Erythroblast (primary cell): Measurements from ENCODE around the gene SRGAP2C.
"Not testable (repeated sequence)": the region's sequence is repeated elsewhere in the genome, so short reads cannot be mapped to it uniquely, and the experiment has no call there.

Source experiments
- GATA1 ChIP-seq: IDR thresholded peaks from 2 replicates; pipeline ENCODE4 v1.6.1; 2011; ENCODE audit warnings: low read depth, mild to moderate bottlenecking, control low read depth, low read length, moderate library complexity
- POLR2A ChIP-seq: IDR thresholded peaks from 2 replicates; pipeline ENCODE4 v1.6.1; 2011; ENCODE audit warnings: mild to moderate bottlenecking, low read length

GRCh38 chr1:121315509-121315908 lies 130.7 kb downstream of the SRGAP2C start:
- not testable (repeated sequence) for TF ChIP-seq POLR2A, GATA1
